GDM1 (cell line): ENCODE results near the gene SLC16A5.
A peak's percentile ranks its signal among the peaks of the same experiment; 100 is the strongest.
"Not testable (repeated sequence)": the region's sequence is repeated elsewhere in the genome, so short reads cannot be mapped to it uniquely, and the experiment has no call there.

Source experiments
- DNase-seq: peaks from one replicate; lab custom pipeline; 2025; lab: John Stamatoyannopoulos, UW

Gene SLC16A5

DNA sequence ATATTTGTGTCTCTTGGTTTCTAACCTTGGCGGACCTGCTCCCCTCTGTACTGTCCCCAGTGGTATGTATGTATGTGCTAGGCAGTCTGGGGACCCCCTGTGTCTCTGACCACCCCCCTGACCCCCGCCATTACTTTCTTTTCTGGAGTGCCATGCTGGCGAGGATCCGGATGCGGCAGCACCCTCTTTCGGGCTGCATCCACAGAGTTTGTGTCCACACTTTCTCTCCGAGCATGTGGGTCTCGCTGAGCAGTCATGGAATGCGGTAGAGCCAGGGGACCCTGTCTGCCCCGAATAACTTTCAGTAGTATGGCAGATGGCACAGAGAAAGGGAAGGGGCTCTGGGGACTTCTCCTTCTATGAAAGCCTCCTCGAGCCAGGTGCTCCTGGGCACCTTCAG lies 23.7 kb upstream of the SLC16A5 start:
- no peak for DNase-seq

GRCh38 chr17:75064460-75064859 lies 23.3 kb upstream of the SLC16A5 start:
- no peak for DNase-seq

DNA sequence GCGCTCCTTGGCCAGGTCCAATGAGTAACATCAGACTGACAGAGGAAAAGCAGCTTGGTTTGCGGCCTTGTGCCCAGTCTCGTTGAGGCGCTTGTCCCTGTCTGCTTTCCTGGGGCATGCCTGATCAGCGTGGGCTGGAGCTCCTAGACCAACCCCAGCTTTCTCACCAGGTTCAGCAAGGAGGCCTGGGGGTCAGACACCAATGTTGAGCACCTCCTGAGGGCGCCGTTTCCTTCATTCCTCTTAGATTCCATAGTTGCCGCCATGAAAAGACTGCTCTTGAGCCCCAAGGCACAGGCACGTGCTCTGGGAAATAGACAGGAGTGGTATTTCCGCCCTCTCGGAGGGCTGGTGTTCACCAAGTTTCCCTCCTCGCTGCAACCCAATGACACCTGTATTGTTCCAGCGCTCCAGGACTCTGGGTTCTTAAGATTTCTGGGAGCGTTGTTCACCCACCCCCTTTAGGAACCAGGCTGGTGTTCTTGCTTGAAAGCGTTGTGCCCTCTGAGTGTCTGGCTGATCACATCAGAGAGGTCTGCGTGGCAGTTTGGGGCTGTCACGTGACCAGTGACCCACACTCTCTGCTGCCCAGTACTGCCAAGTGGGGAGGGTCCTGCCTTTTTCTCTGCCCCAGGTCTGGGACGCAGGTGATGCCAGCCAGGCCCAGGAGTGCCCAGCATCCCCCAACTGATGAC lies 22.7 kb upstream of the SLC16A5 start:
- no peak for DNase-seq

- no peak for DNase-seq
These were observed 22.1 kb upstream of the SLC16A5 start for GRCh38 chr17:75065562-75066151.

DNA sequence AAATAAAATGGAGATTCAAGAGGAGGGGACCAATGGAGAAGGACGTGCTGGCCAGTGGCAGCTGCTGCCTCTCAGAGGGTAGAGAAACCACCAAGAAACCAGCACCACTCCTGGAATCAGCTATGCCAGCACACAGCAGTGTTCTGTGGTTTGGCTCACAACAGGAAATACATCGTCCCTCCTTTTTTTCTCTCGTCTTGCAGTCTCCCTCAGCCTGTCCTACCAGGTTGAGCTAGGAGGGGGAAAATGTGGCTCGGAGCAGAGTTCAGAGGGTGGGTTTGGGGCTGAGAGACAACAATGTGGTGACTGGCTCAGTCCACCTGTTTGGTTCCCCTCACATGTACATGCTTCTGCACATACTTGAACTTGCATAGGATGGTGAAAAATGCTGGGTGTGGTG lies 19.9 kb upstream of the SLC16A5 start:
- DNase-seq, result peak; percentile 45

- DNase-seq, result no peak
These were observed 19.0 kb upstream of the SLC16A5 start for GRCh38 chr17:75068750-75069149.

GRCh38 chr17:75069783-75070182 lies 18.0 kb upstream of the SLC16A5 start:
- no peak for DNase-seq

GRCh38 chr17:75071478-75072271 lies 16.1 kb upstream of the SLC16A5 start:
- not testable (repeated sequence) for DNase-seq

- DNase-seq, result not testable (repeated sequence)
These were observed 14.8 kb upstream of the SLC16A5 start for GRCh38 chr17:75072909-75073308.

DNA sequence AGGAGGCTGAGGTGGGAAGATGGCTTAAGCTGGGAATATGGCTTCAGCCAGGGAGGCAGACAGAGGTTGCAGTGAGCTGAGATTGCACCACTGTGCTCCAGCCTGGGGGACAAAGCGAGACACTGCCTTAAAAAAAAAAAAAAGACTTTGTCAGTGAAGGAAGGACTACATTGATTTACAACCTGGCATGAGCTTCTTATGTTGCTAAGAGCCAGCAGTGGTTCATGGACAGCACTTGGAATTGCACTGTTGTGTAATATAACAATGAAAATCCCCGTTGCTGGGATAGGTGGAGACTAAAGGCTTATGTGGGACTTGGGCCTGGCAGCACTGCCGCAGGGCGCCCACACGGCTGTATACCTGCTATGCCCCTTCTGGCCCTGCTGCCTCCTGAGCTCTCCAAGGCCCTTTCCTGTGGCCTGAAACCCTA lies 14.1 kb upstream of the SLC16A5 start:
- no peak for DNase-seq

DNA sequence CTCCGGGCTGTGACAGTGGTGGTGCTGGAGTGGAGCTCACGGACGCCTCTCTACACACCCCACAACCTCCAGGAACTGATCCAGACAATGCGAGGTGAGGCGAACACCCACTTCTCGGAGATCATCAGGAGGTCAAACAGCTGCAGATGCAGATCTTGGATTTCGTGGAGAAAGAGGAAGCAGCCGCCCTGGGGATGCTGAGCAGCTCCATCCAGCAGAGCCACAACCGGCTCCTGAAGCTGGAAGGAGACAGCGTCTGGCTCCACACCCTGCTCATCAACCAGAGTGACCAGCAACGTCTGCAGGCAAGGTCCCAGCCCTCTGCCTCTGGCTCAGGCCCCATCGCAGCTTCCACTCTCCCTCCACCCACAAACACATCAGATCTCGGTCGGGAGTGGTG lies 13.2 kb upstream of the SLC16A5 start:
- no peak for DNase-seq

GRCh38 chr17:75075597-75076336 lies 12.0 kb upstream of the SLC16A5 start:
- DNase-seq, result no peak

- no peak for DNase-seq
These were observed 10.7 kb upstream of the SLC16A5 start for GRCh38 chr17:75077072-75077495.

DNA sequence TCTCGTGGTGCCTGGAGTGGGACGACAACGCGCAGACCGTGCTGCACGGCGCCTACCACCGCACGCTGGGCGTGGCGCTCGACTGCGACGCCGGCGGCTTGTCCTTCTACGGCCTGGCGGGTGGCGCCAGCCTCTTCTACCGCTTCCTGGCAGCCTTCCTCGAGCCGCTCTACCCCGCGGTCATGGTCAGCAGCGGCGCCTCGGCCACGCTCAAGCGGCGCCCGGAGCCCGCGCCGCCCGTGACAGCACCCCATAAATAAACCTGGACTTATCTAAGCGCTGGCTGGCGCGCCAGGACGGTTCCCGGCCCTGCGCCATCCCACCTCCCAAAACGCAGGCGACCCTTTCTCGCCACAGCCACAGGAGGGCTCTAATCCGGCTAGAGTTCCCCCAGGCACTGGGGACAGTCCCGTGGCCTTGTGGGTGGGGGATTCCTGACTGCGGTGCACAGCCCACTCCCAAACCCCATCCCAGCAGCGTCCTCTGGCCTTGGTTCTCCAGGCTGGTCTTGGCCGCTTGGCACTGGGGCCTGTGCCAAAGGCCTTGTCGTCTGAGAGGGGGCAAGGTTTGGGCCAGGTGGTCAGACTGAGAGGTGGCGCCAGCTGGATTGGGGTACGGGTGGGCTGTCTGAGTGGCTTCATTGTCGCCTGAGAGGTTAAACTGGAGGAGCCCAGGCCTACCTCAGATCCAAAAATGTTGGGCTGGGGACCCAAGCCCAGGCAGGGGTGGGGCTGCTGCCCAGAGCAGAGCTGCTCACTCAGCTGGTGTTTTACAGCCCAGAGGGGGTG lies 10.1 kb upstream of the SLC16A5 start:
- DNase-seq, result no peak

DNA sequence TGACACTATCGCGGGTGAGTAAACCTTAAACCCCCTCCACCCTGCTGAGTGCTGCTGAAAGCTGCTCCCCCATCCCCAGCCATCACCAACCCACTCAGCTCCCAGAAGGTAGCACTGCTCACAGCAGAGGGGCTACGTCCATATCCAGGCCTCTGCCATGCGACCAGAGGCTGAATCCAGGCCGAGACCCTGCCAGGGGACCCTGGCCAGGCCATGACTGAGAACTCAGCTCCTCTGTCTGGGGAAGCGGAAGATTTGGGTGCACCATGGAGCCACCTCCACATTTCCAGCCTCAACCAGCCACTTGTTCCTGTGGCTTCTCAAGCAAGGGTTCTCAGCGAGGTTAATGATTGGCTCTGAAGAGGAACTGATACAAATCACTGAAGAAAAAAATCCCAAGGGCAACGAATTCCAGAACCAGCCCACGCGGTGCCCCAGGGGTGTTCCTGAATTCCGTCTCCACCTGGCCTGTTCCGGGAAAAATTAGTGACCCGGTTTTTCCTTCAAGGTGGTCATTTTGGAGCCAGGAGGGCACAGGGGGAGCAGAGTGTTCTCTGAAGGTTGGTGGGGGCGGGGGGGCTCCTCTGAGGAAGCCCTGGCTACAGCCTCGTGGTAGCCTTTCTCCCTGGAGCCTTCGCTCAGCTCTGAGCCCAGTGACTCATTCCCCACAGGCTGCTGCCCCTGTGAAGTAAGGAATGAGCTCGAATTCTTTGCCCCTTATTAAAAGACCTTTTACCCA lies 9.3 kb upstream of the SLC16A5 start:
- no peak for DNase-seq

DNA sequence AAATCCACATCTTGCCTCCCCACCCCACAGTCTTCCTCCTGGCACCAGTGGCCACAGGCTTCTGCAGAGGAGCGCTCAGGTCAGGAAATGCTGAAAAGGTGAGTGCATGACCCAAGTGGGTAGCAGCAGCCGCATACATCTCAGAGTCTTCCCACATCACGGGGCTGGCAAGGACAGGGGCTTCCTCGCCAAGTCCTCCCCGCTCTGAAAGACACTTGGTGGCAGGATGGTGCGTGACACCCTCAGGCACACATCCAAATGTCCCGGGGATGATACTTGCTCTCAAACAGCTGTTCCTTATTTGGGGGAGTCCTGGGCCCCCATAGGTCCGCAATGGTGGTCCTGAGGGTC lies 8.8 kb upstream of the SLC16A5 start:
- no peak for DNase-seq

DNA sequence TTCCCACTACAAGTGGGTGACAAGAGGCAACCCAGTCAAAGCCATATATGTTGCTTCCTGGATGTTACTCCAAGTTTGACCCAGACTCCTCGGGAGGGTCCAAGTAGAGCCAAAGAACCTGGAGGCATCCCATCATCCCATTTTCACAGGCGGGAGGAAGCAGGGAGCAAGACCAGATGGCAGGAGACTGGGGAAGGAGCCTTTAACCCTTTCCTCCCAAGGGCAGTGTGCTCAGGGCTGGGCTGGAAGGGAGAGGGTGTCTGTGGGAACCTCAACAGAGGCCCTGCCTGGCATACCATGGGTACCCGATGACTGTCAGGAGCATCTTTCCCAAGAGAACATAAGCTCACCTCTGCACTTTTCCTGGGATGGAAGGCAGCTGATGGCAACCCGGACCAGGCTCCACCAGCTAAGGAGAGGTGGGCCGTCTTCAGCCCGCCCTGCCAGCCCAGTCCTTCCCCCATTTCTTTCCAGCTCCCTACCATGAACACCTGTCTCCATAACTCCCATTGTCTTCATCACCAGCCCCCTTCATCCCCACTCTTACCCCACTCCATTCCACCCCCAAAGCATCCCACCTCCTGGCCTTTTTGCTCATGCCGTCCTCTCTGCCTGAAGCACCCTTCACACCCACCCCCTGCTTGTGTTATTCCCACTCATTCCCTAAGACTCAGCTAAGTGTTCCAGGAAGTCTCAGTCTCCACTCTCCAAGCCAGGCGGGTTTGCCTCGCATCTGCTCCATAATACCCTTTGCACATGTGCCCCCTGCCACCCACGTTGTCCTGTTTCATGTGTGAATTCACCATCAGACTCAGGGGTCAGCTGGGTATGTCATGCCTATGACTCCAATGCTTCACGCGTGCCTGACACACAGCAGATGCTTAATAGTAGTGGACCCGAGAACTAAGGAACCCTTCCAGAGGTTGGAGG lies 5.9 kb upstream of the SLC16A5 start:
- no peak for DNase-seq

GRCh38 chr17:75082683-75083082 lies 5.1 kb upstream of the SLC16A5 start:
- no peak for DNase-seq

DNA sequence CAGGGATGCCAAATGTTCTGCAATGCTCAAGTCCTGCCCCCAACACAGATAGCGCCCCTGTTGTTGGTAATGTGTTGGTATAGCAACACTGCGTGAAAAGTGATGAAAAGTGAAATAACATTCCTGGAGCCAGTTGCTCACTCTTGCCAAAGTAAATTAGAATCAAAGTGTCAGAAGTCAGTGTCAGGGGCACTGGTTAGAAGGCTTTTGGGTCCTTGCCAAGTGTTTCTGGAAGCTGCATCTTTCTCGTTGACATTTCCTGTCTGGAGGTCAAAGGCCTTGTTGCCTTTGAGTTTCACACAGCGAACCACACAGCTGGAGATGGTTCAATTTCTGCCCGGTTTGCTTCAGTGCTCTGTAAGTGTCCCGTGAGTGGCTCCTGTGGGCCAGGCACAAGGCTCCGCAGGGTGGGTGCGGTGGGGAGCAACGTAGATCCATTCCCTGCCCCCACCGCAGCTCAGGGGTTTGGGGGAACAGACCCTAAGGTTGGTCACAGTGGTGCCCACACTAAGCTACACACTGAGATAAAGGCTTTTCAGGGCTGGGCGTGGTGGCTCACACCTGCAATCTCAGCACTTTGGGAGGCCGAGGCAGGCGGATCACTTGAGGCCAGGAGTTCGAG lies 3.6 kb upstream of the SLC16A5 start:
- no peak for DNase-seq
